ENCODE data around the gene HEG1. TPM values are rescaled to one million over a fixed set of nuclear protein-coding genes. Genes with fewer than 3 reads are reported as not detected.

Gene HEG1
- total and polyA plus RNA-seq, 7 donors: 0.92 to 61.6 (median 24.5) TPM

DNA sequence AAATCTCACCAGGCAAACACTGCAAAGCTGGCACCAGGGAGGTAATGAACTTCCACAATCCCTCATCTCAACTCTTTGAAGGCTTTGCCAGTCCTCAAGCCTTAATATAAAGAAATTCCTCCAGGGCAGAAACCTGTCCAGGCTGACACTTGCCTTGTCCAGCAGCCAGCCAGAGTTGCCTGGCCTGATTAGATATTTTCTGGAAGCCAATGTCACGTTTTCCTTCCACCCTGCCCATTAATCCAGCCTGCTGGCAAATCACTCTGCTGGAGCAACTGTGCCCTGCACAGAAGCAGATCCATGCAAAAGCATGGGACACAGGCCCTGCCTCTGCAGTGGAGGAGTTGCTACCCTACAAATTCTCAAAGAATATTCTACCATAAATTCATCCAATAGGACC is 56.5 kb downstream of the HEG1 start:
- Histone ChIP-seq H3K4me3 (no peak overlapping the region), H3K36me3 (peaks cover 0 to 18% (median 7%) of the 10 kb centered on the region in 4 donors), H3K4me1 (peaks cover 0 to 94% (median 82%) of the 10 kb centered on the region in 4 donors), H3K27ac (peak overlapping the region; percentile 2 to 84 (median 76)), H3K27me3 (no peaks in the 10 kb centered on the region), H3K9me3 (no peaks in the 10 kb centered on the region)
- intact Hi-C loops (cut with DNase I): loop anchor here (2.0 to 10.0 kb wide), 4 partner anchors 61 to 585 kb away; no protein-coding TSS in a partner anchor
- DNase-seq: no peak
- TF ChIP-seq POLR2A (IDR thresholded peaks at IDR 0.05): no peak
- no peak for TF ChIP-seq POLR2AphosphoS5 (IDR thresholded peaks at IDR 0.05)
- TF ChIP-seq, protein P1, sequence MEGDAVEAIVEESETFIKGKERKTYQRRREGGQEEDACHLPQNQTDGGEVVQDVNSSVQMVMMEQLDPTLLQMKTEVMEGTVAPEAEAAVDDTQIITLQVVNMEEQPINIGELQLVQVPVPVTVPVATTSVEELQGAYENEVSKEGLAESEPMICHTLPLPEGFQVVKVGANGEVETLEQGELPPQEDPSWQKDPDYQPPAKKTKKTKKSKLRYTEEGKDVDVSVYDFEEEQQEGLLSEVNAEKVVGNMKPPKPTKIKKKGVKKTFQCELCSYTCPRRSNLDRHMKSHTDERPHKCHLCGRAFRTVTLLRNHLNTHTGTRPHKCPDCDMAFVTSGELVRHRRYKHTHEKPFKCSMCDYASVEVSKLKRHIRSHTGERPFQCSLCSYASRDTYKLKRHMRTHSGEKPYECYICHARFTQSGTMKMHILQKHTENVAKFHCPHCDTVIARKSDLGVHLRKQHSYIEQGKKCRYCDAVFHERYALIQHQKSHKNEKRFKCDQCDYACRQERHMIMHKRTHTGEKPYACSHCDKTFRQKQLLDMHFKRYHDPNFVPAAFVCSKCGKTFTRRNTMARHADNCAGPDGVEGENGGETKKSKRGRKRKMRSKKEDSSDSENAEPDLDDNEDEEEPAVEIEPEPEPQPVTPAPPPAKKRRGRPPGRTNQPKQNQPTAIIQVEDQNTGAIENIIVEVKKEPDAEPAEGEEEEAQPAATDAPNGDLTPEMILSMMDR (IDR thresholded peaks at IDR 0.05): no peak
- 72 to 74% methylated on average over 1 of the region's 1 CpG for WGBS, 2 donors

DNA sequence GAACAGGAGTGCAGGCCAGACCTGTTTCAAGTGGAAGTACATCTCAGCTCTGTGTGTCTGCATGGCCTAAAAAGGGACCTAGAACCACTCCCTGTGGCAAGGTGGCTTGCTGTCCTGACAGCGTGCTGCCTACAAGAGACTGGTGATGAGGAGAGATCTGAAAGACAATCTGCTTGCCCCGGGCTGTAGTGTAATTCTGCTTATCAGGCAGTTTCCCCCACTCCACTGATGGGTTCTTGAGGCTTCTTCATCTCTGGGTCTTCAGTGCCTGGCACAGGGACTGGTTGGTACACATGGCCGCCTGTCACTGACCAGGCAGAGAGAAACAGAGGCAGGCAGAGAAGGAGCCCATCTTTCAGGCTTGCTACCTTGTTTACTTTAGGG is 57.6 kb downstream of the HEG1 start:
- intact Hi-C loops (cut with DNase I): loop anchor here (2.0 to 10.0 kb wide), 4 partner anchors 63 to 587 kb away; no protein-coding TSS in a partner anchor
- peaks cover 0 to 29% (median 7%) of the 10 kb centered on the region in 4 donors for H3K36me3 ChIP-seq

DNA sequence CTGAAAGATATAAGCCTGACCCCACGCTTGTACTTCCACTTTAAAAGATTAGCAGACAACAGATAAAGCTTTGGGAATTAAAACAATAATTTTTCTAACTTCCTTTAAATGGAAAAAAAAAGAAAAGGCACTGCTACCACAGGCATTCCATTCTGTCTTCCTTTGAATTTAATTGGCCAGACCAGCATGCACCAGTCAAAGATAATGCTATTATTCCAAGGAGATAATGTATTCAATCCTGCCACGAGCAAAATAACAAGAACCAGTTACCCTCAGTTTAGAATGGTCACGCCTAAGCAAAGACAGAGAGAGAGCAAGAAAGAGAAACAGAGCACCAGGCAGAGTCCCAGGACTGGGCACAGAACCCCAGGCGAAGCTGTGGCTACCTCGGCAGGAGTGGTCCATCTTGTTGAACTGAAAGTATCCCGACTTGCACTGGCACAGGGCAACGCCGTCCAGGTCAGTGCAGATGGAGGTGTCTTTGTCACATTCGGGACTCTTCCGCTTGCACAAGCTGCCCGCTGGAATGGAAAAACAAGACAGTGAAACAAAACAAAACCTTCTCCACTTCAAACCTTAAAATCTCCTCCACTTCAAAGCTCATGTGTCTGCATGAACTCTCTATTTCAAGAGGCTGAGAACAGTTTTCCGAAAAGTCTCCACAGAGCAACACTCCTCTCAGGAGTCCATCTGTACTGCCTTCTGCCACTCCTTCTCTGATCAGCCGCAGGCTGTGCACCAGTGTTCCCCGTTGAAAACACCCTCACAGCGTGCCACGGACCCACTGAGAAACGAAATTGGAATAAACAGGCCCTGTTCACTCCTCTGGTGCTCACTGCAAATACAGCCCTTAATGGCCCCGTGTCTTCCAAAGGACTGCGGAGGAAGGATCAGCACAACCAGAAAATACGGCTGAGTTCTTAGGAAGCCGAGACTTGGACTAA is 58.2 kb downstream of the HEG1 start:
- WGBS, 2 donors: 91 to 93% methylated on average over 21 of the region's 21 CpGs
- peaks cover 0 to 88% (median 64%) of the 10 kb centered on the region in 4 donors for H3K4me1 ChIP-seq
- intact Hi-C loops (cut with DNase I): loop anchor here (2.0 to 10.0 kb wide), 5 partner anchors 63 to 587 kb away; partner anchors contain the start of gene ZNF148
- H3K4me3 ChIP-seq: peak overlapping the region in 1 of 4 donors; percentile 14
- peaks cover 0 to 30% (median 7%) of the 10 kb centered on the region in 4 donors for H3K36me3 ChIP-seq
- peak overlapping the region in 3 of 4 donors; percentile 69 to 84 (median 82) for H3K27ac ChIP-seq
- no peaks in the 10 kb centered on the region for H3K9me3 ChIP-seq
- H3K27me3 ChIP-seq: no peaks in the 10 kb centered on the region
- TF ChIP-seq POLR2A (IDR thresholded peaks at IDR 0.05): no peak
- TF ChIP-seq EP300 (IDR thresholded peaks at IDR 0.05): no peak
- TF ChIP-seq, protein P1 (IDR thresholded peaks at IDR 0.05): no peak
- no peak for TF ChIP-seq POLR2AphosphoS5 (IDR thresholded peaks at IDR 0.05)
- DNase-seq: no peak

More for the DNA sequence above, 57.6 kb downstream of the HEG1 start:
- 93 to 94% methylated on average over 3 of the region's 3 CpGs for WGBS, 2 donors
- no peak for DNase-seq
- Histone ChIP-seq H3K4me3 (no peak overlapping the region), H3K4me1 (peaks cover 0 to 88% (median 71%) of the 10 kb centered on the region in 4 donors), H3K27ac (peak overlapping the region in 3 of 4 donors; percentile 69 to 84 (median 82)), H3K9me3 (no peaks in the 10 kb centered on the region), H3K27me3 (no peaks in the 10 kb centered on the region)
- TF ChIP-seq POLR2AphosphoS5 (IDR thresholded peaks at IDR 0.05): no peak
- TF ChIP-seq, protein P1 (IDR thresholded peaks at IDR 0.05): no peak
- TF ChIP-seq EP300 (IDR thresholded peaks at IDR 0.05): no peak
- TF ChIP-seq POLR2A (IDR thresholded peaks at IDR 0.05): no peak

DNA sequence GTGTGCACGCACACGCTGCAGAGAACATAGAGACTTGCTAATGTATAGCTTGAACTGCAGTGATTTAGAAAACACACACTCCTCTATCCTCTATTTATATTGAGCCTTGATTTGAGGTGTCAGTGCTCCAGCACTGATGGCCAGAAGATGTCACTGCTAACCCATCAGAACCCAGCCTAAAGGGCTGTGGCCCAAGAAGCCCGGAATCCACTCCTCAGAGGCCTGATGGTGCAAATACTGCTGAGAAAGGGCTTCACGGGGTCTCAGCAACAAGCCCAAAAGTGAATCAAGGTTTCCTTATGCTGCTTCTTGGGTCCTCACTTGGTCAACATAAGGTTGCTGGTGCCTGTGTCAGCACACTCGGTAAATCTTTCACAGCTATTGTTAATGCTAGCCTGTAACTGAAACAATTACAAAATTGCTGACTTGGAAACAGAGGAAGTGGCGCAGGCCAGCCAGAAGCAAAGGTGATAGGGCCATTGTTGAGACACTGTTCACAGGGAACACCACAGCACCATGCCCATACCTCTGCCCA is 60.3 kb downstream of the HEG1 start:
- no peak overlapping the region for H3K4me3 ChIP-seq
- H3K4me1 ChIP-seq: peaks cover 0 to 73% (median 44%) of the 10 kb centered on the region in 4 donors
- WGBS, 2 donors: 32 to 49% methylated on average over 6 of the region's 6 CpGs
- DNase-seq: peak; percentile 86
- no peaks in the 10 kb centered on the region for H3K9me3 ChIP-seq
- H3K27ac ChIP-seq: peak overlapping the region; percentile 59 to 84 (median 76)
- H3K27me3 ChIP-seq: no peaks in the 10 kb centered on the region
- intact Hi-C loops (cut with DNase I): loop anchor here (1.0 to 10.0 kb wide), 4 partner anchors 147 to 589 kb away; no protein-coding TSS in a partner anchor
- TF ChIP-seq POLR2A (IDR thresholded peaks at IDR 0.05) (no peak), EP300 (IDR thresholded peaks at IDR 0.05) (no peak), POLR2AphosphoS5 (IDR thresholded peaks at IDR 0.05) (peak in 2 of 4 donors; percentile 31 to 32)
- TF ChIP-seq, protein P1 (IDR thresholded peaks at IDR 0.05): peak; percentile 47 to 74 (median 63)
- peaks cover 1 to 41% (median 9%) of the 10 kb centered on the region in 4 donors for H3K36me3 ChIP-seq

All from sigmoid colon (tissue), 7 donors.